ENCODE data around the gene PPCS.
A peak's percentile ranks its signal among the peaks of the same experiment; 100 is the strongest.
"Not testable (repeated sequence)": the region's sequence is repeated elsewhere in the genome, so short reads cannot be mapped to it uniquely, and the experiment has no call there.

The PPCS gene

GRCh38 chr1:42454403-42454802 lies 1.9 kb upstream of the PPCS start:
- no peak for DNase-seq

- DNase-seq = peak; percentile 69
These were observed 379 bp downstream of the PPCS start for GRCh38 chr1:42456754-42457089.

GRCh38 chr1:42461196-42461595 lies 4.9 kb downstream of the PPCS start:
- DNase-seq = no peak

GRCh38 chr1:42462828-42463763 lies 6.8 kb downstream of the PPCS start, which contains the start of gene CCDC30:
CCDC30 (plus strand) TSS chr1:42463286; CDS start chr1:42480552, 17,266 bp downstream.
- peak; percentile 97 for DNase-seq

- DNase-seq = no peak
These were observed 7.6 kb downstream of the PPCS start for GRCh38 chr1:42463921-42464320.

GRCh38 chr1:42466030-42466429 lies 9.7 kb downstream of the PPCS start:
- DNase-seq = no peak

DNA sequence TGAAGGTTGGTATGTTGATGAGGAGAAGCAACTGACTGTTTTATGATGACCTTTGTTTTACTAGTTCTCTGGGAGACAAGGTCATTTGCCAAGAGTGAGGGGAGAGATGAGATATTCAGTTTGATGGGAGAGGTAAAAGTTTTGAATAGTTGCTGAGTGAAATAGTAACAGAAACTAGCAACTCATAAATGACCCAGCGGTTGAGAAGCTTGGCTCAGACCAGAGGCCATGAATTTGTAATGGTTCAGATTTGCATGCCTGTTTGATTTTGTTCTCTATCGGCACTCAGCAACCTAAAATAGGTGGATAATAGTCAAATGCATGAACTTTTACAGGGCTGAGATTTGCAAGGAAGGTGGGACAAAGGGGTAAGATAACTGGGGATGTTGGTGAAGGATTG lies 13.4 kb downstream of the PPCS start:
- DNase-seq = no peak

DNA sequence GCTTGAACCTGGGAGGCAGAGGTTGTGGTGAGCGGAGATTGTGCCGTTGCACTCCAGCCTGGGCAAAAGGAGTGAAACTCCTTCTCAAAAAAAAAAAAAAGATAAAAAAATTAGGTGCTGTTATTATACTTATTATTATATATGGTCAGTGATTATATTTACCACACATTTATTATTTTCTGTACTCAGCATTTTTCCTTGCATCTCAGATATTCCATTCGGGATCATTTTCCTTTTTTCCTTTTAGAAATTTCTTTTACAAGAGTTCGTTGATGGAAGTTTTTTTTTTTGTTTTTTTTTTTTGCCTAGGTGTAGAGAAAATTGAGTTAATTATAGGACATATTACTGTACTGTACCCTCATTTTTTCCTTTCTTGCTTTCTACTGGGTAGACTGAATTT lies 20.3 kb downstream of the PPCS start:
- DNase-seq = no peak

DNA sequence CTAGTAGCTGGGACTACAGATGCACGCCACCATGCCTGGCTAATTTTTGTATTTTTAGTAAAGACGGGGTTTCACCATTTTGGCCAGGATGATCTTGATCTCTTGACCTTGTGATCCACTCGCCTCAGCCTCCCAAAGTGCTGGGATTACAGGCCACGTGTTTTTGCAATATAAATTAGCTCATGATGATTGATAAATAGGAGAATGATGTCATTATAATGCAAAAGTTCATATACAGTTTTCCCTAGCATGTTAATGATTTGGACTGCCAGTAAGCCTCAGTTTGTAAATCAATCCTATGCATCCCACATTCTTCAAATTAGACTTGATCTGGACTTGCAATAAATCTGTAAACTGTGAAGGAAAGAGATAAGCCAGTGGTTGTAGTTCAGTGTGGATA lies 21.0 kb downstream of the PPCS start:
- not testable (repeated sequence) for DNase-seq

DNA sequence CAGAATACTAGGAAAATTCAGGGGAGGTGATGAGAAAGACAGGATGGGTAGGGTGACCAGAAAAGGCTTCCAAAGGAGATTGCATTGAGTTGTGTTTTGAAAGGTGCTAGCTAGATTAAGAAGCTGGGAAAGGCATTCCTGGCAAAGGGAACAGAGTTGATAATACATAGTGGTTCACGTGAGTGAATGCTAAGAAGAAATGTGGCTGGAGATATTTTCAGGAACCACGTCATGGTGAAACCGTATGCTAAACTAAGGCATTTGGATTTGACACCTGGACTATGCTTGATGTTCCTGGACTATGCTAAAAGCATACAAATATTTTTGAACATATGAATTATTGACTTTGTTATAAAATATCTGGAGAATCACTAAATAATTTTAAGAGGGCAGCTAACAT lies 21.4 kb downstream of the PPCS start:
- DNase-seq = no peak

DNA sequence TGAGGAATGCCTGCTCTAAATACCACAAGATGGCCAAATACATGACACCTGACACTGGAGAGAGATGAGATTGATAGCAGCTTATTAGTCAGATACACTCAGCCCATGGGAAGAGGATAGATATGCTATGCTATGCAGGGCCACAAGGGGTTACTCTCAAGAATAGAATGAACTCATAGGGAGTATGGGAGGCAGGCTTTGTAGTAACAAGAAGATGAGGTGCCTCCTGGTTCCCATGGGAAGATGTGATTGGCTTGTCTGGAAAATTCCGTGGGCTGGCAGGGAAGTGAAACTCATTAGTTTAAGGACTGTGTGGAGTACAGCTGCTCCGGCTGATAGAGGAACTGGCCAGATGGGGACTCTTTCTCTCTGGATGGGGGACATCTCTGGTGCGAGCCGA lies 23.3 kb downstream of the PPCS start:
- DNase-seq = no peak

- DNase-seq = no peak
These were observed 24.6 kb downstream of the PPCS start for GRCh38 chr1:42480921-42481320.

DNA sequence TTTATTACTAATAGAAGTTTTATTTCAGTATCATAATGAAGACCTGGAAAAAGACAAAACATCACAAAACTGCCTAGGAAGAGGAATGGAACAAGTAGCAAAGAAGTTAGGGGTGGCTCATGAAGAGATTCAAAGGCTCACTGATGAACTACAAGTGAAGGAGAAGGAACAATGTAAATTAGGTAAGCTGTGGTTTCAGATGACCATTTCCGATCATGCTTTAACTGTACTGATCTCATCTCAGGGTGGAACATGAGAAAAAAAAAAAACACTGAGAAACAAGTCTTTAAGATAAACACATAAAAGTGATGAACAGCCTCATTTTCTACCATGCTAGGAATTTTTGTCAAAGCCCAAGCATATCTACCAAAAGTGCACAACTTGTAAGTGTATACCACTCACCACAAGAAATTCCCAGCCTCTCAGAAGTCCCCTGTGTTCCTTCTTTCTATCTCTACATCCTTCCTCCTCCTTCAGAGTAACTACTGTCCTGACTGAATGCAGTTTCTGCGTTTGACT lies 26.4 kb downstream of the PPCS start:
- DNase-seq = no peak

- DNase-seq = no peak
These were observed 28.0 kb downstream of the PPCS start for GRCh38 chr1:42484382-42484781.

- DNase-seq = no peak
These were observed 33.9 kb downstream of the PPCS start for GRCh38 chr1:42490237-42490636.

DNA sequence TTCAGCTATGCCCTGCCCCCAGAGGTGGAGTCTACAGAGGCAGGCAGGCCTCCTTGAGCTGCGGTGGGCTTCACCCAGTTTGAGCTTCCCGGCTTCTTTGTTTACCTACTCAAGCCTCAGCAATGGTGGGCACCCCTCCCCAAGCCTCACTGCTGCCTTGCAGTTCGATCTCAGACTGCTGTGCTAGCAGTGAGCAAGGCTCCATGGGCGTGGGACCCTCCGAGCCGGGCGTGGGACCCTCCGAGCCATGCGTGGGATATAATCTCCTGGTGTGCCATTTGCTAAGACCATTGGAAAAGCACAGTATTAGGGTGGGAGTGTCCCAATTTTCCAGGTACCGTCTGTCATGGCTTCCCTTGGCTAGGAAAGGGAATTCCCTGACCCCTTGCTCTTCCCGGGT lies 45.7 kb downstream of the PPCS start:
- DNase-seq = not testable (repeated sequence)

- no peak for DNase-seq
These were observed 48.3 kb downstream of the PPCS start for GRCh38 chr1:42504535-42505128.

DNA sequence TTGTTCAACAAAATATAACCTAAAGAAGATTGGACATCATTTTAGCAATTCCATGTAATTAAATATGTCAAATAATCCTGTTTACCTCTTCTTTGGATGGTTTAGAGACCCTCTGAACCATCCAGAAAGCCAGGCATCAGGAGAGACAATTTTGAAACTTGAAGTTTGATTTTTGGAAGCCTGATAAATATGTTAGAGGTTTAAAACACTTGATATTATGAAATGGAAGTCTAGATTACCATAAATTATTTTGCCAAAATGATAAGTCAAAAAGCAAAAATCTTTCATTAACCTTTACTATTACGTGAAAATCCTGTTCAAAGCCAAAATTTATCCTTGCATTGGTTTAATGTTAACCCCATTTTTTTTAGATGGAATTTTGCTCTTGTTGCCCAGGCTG lies 50.2 kb downstream of the PPCS start:
- no peak for DNase-seq

All from activated CD4-positive, alpha-beta T cell treated with anti-CD3 and anti-CD28 coated beads for 48 hours (primary cell).